ENCODE results near the gene CRELD2.

DNA sequence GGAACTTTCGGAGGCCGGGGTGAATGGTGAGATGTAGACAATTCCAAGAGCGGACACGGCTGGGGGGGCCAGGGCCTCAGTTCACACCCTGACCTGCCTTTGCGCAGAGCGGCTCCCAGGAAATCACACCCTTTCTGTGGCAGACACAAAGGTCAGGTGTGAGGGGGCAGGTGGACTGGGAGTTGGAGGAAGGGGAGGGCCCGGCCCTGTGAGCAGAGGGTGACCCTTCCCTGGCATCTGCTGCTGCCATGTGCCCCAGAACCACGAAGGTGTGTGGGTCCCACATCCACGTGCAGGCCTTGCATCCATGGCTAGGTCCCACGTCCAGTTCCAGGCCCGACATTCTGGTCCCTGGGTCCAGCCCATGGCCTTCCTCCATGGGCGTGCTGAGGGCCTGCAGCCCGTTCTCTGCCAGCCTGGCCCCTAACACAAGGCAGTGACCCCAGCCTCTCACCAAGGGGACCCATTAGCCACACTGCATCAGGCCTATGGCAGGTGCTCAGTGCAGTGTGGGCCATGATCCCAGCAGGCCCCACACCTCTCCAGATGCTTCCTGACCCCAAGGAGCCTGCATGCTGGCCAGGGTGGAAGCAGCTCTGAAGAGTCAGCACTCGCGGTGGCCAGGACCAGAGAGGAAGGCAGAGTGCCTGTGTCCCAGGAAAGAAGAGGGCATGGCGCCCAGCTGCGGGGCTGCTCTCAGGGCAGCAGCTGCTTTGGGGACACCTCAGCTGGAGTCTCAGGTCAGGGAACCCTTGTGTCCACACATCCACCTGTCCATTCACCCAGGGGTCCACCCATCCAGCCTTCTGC lies 23.3 kb downstream of the CRELD2 start:
- TF ChIP-seq, protein P1, sequence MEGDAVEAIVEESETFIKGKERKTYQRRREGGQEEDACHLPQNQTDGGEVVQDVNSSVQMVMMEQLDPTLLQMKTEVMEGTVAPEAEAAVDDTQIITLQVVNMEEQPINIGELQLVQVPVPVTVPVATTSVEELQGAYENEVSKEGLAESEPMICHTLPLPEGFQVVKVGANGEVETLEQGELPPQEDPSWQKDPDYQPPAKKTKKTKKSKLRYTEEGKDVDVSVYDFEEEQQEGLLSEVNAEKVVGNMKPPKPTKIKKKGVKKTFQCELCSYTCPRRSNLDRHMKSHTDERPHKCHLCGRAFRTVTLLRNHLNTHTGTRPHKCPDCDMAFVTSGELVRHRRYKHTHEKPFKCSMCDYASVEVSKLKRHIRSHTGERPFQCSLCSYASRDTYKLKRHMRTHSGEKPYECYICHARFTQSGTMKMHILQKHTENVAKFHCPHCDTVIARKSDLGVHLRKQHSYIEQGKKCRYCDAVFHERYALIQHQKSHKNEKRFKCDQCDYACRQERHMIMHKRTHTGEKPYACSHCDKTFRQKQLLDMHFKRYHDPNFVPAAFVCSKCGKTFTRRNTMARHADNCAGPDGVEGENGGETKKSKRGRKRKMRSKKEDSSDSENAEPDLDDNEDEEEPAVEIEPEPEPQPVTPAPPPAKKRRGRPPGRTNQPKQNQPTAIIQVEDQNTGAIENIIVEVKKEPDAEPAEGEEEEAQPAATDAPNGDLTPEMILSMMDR (IDR thresholded peaks at IDR 0.05), result no peak
- TF ChIP-seq POLR2A (IDR thresholded peaks at IDR 0.05) (no peak), EP300 (IDR thresholded peaks at IDR 0.05) (no peak)

Data from tibial nerve (tissue), 4 donors.